PC-3 (cell line): ENCODE results near the gene AHCYL1.

Experiments used
- EZH2 ChIP-seq: fragments of 300-600 bp; sonication (generic); IDR thresholded peaks from one replicate; pipeline ENCODE4 v1.6.1; 2017; ENCODE audit warnings: antibody characterized with exemption, mild to moderate bottlenecking, low read length; ENCODE audit not compliant: unreplicated experiment
- EZH2phosphoT487 ChIP-seq: fragments of 300-600 bp; sonication (generic); IDR thresholded peaks from 2 replicates; pipeline ENCODE4 v1.6.1; 2018; ENCODE audit warnings: mild to moderate bottlenecking, antibody characterized with exemption, low read length, borderline replicate concordance
- TF ChIP-seq, protein P1 (sequence below): fragments of 300-600 bp; sonication (generic); conservative IDR thresholded peaks from 2 replicates; pipeline ENCODE4 v1.5.1; 2017; ENCODE audit warnings: antibody characterized with exemption, low read depth, mild to moderate bottlenecking, low read length

- TF ChIP-seq EZH2 (no peak), EZH2phosphoT487 (no peak)
- TF ChIP-seq, protein P1, sequence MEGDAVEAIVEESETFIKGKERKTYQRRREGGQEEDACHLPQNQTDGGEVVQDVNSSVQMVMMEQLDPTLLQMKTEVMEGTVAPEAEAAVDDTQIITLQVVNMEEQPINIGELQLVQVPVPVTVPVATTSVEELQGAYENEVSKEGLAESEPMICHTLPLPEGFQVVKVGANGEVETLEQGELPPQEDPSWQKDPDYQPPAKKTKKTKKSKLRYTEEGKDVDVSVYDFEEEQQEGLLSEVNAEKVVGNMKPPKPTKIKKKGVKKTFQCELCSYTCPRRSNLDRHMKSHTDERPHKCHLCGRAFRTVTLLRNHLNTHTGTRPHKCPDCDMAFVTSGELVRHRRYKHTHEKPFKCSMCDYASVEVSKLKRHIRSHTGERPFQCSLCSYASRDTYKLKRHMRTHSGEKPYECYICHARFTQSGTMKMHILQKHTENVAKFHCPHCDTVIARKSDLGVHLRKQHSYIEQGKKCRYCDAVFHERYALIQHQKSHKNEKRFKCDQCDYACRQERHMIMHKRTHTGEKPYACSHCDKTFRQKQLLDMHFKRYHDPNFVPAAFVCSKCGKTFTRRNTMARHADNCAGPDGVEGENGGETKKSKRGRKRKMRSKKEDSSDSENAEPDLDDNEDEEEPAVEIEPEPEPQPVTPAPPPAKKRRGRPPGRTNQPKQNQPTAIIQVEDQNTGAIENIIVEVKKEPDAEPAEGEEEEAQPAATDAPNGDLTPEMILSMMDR: no peak
Observed at GRCh38 chr1:109954041-109954512, 30.5 kb upstream of the AHCYL1 start.
